ENCODE results near the gene RPRD1B. TPM values are rescaled to one million over a fixed set of nuclear protein-coding genes. Genes with fewer than 3 reads are reported as not detected.

The RPRD1B gene
- total and polyA plus RNA-seq, 2 of the 13 experiments (the other 11 are each of a cell fraction or from before 2014, with no cell fraction given), result 31.1 to 41.5 TPM

DNA sequence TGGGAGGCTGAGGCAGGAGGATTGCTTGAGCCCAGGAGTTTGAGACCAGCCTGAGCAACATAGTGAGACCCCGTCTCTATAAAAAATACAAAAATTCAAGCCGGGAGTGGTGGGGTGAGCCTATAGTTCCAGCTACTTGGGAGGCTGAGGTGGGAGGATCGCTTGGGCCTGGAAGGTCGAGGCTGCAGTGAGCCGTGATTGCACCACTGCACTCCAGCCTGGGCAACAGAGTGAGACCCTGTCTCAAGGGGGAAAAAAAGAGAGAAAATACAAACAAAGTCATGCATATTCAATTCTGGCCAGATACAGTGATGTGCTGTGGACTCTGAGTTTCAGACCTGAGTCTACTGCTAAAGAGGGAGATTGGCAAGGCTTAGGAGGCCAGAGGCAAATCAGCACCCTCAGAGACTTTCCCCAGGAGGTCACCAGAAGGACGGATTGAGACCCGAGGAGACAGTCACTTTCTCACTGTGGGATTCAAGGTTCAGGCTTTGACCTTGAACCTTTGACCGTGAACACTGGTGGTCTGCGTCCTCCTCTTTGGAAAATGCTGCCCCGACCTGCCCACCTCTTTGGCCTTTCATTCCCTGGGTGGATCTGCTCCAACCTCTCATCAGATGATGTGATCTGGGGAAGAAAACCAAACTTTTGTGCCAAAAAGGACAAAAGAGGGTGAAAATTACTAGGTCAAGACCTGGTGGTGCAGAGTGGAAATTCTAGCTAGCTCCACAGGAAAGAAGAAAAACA, 100.3 kb downstream of the RPRD1B start (continued):
- TF ChIP-seq, protein P1, sequence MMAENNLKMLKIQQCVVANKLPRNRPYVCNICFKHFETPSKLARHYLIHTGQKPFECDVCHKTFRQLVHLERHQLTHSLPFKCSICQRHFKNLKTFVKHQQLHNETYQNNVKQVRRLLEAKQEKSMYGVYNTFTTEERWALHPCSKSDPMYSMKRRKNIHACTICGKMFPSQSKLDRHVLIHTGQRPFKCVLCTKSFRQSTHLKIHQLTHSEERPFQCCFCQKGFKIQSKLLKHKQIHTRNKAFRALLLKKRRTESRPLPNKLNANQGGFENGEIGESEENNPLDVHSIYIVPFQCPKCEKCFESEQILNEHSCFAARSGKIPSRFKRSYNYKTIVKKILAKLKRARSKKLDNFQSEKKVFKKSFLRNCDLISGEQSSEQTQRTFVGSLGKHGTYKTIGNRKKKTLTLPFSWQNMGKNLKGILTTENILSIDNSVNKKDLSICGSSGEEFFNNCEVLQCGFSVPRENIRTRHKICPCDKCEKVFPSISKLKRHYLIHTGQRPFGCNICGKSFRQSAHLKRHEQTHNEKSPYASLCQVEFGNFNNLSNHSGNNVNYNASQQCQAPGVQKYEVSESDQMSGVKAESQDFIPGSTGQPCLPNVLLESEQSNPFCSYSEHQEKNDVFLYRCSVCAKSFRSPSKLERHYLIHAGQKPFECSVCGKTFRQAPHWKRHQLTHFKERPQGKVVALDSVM (CRISPR knock-in tag; IDR thresholded peaks at IDR 0.05), result peak; percentile 94
- TF ChIP-seq KMT2A (CRISPR knock-in tag; IDR thresholded peaks at IDR 0.05) (no peak), KDM6A (CRISPR knock-in tag; IDR thresholded peaks at IDR 0.05; ENCODE audit: low read depth) (no peak), ZFP37 (CRISPR knock-in tag; IDR thresholded peaks at IDR 0.05; ENCODE audit: borderline replicate concordance) (no peak), TBX2 (CRISPR knock-in tag; IDR thresholded peaks at IDR 0.05; ENCODE audit: borderline replicate concordance) (no peak), NFE2L2 (IDR thresholded peaks at IDR 0.05; ENCODE audit: low read length) (no peak), BHLHE40 (IDR thresholded peaks at IDR 0.05; ENCODE audit: low read length) (no peak), NBN (conservative IDR thresholded peaks at IDR 0.05) (no peak), ZNF263 (CRISPR knock-in tag; IDR thresholded peaks at IDR 0.05) (no peak), ZNF577 (CRISPR knock-in tag; IDR thresholded peaks at IDR 0.05; ENCODE audit: borderline replicate concordance, low read depth) (no peak), SOX6 (IDR thresholded peaks at IDR 0.05) (no peak), SOX6 (CRISPR knock-in tag; IDR thresholded peaks at IDR 0.05) (no peak), FOSL1 (CRISPR knock-in tag; IDR thresholded peaks at IDR 0.05; ENCODE audit: borderline replicate concordance) (no peak), JARID2 (CRISPR knock-in tag; IDR thresholded peaks at IDR 0.05; ENCODE audit: insufficient replicate concordance) (no peak), SRSF4 (IDR thresholded peaks at IDR 0.05; ENCODE audit: low read depth, low read length, poor library complexity, severe bottlenecking) (no peak), SSRP1 (CRISPR knock-in tag; IDR thresholded peaks at IDR 0.05) (peak; percentile 89)
- TF ChIP-seq, protein P2, sequence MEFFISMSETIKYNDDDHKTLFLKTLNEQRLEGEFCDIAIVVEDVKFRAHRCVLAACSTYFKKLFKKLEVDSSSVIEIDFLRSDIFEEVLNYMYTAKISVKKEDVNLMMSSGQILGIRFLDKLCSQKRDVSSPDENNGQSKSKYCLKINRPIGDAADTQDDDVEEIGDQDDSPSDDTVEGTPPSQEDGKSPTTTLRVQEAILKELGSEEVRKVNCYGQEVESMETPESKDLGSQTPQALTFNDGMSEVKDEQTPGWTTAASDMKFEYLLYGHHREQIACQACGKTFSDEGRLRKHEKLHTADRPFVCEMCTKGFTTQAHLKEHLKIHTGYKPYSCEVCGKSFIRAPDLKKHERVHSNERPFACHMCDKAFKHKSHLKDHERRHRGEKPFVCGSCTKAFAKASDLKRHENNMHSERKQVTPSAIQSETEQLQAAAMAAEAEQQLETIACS (CRISPR knock-in tag; IDR thresholded peaks at IDR 0.05), result no peak
- TF ChIP-seq, protein P3, sequence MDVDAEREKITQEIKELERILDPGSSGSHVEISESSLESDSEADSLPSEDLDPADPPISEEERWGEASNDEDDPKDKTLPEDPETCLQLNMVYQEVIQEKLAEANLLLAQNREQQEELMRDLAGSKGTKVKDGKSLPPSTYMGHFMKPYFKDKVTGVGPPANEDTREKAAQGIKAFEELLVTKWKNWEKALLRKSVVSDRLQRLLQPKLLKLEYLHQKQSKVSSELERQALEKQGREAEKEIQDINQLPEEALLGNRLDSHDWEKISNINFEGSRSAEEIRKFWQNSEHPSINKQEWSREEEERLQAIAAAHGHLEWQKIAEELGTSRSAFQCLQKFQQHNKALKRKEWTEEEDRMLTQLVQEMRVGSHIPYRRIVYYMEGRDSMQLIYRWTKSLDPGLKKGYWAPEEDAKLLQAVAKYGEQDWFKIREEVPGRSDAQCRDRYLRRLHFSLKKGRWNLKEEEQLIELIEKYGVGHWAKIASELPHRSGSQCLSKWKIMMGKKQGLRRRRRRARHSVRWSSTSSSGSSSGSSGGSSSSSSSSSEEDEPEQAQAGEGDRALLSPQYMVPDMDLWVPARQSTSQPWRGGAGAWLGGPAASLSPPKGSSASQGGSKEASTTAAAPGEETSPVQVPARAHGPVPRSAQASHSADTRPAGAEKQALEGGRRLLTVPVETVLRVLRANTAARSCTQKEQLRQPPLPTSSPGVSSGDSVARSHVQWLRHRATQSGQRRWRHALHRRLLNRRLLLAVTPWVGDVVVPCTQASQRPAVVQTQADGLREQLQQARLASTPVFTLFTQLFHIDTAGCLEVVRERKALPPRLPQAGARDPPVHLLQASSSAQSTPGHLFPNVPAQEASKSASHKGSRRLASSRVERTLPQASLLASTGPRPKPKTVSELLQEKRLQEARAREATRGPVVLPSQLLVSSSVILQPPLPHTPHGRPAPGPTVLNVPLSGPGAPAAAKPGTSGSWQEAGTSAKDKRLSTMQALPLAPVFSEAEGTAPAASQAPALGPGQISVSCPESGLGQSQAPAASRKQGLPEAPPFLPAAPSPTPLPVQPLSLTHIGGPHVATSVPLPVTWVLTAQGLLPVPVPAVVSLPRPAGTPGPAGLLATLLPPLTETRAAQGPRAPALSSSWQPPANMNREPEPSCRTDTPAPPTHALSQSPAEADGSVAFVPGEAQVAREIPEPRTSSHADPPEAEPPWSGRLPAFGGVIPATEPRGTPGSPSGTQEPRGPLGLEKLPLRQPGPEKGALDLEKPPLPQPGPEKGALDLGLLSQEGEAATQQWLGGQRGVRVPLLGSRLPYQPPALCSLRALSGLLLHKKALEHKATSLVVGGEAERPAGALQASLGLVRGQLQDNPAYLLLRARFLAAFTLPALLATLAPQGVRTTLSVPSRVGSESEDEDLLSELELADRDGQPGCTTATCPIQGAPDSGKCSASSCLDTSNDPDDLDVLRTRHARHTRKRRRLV (CRISPR knock-in tag; IDR thresholded peaks at IDR 0.05), result 0 out of 2 replicates have a peak, but pooled peaks have one; percentile 9
- TF ChIP-seq, protein P4, sequence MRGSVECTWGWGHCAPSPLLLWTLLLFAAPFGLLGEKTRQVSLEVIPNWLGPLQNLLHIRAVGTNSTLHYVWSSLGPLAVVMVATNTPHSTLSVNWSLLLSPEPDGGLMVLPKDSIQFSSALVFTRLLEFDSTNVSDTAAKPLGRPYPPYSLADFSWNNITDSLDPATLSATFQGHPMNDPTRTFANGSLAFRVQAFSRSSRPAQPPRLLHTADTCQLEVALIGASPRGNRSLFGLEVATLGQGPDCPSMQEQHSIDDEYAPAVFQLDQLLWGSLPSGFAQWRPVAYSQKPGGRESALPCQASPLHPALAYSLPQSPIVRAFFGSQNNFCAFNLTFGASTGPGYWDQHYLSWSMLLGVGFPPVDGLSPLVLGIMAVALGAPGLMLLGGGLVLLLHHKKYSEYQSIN (CRISPR knock-in tag; IDR thresholded peaks at IDR 0.05; ENCODE audit: borderline replicate concordance), result no peak
- TF ChIP-seq, protein P5, sequence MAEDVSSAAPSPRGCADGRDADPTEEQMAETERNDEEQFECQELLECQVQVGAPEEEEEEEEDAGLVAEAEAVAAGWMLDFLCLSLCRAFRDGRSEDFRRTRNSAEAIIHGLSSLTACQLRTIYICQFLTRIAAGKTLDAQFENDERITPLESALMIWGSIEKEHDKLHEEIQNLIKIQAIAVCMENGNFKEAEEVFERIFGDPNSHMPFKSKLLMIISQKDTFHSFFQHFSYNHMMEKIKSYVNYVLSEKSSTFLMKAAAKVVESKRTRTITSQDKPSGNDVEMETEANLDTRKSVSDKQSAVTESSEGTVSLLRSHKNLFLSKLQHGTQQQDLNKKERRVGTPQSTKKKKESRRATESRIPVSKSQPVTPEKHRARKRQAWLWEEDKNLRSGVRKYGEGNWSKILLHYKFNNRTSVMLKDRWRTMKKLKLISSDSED (CRISPR knock-in tag; IDR thresholded peaks at IDR 0.05), result no peak
